K562 (cell line): ENCODE measurements around the gene WRAP53. TPM values are rescaled to one million over a fixed set of nuclear protein-coding genes. Genes with fewer than 3 reads are reported as not detected.

Source experiments
- ARNT ChIP-seq, 2 experiments: fragments of 450-650 bp; IDR thresholded peaks; 2 replicates each; pipeline ENCODE4 v1.6.1; 2016; ENCODE audit warnings: mild to moderate bottlenecking in 1 of 2
- BCOR ChIP-seq: fragments of 450-650 bp; IDR thresholded peaks from 2 replicates; pipeline ENCODE4 v1.6.1; 2016
- BMI1 ChIP-seq: fragments of 150-350 bp; IDR thresholded peaks from 2 replicates; pipeline ENCODE4 v1.6.1; 2014; ENCODE audit warnings: low read length
- CREBBP ChIP-seq: IDR thresholded peaks from one replicate; pipeline ENCODE4 v1.6.1; 2012; ENCODE audit warnings: low read depth, mild to moderate bottlenecking, control low read depth, inconsistent platforms, low read length
- DDX20 ChIP-seq: fragments of 450-650 bp; IDR thresholded peaks from 2 replicates; pipeline ENCODE4 v1.6.1; 2016; ENCODE audit warnings: missing genetic modification characterization, low read depth, mild to moderate bottlenecking, missing compliant biosample characterization, moderate library complexity
- EZH2 ChIP-seq: IDR thresholded peaks from 2 replicates; pipeline ENCODE4 v1.6.1; 2012; ENCODE audit warnings: low read depth, mild to moderate bottlenecking, inconsistent platforms, low read length, borderline replicate concordance
- GATA2 ChIP-seq: sonication (generic); formaldehyde crosslinking; IDR thresholded peaks from 2 replicates; pipeline ENCODE4 v1.4.0; 2020; ENCODE audit warnings: mild to moderate bottlenecking, missing genetic modification reagents
- HSF4 ChIP-seq: fragments of 250-450 bp; sonication (Bioruptor Pico); IDR thresholded peaks from 2 replicates; pipeline ENCODE4 v2.1.2; 2022; ENCODE audit warnings: mild to moderate bottlenecking, moderate library complexity, borderline replicate concordance
- LCOR ChIP-seq: sonication (generic); formaldehyde crosslinking; IDR thresholded peaks from 2 replicates; pipeline ENCODE4 v1.8.0; 2022; ENCODE audit warnings: mild to moderate bottlenecking, missing genetic modification reagents
- MBD2 ChIP-seq: sonication (generic); IDR thresholded peaks from 2 replicates; pipeline ENCODE4 v1.6.1; 2016; ENCODE audit warnings: low read depth, borderline replicate concordance
- MCM7 ChIP-seq, 2 experiments: fragments of 450-650 bp; IDR thresholded peaks; 2 replicates each; pipeline ENCODE4 v1.6.1; 2016 to 2018
- MEF2D ChIP-seq: conservative IDR thresholded peaks from 2 replicates; pipeline ENCODE4 v1.6.1; 2016; ENCODE audit warnings: low read depth, missing genetic modification characterization, missing compliant biosample characterization
- MYBL2 ChIP-seq, 2 experiments: fragments of 450-650 bp in 1 of 2; sonication (generic) in 1 of 2; formaldehyde crosslinking in 1 of 2; IDR thresholded peaks; 2 replicates each; pipeline versions ENCODE4 v1.6.1 to v1.8.1; 2017 to 2022; ENCODE audit warnings: borderline replicate concordance in 1 of 2, inconsistent platforms in 1 of 2, low read depth in 1 of 2, mild to moderate bottlenecking in 1 of 2, missing genetic modification reagents in 1 of 2, moderate library complexity in 1 of 2
- NONO ChIP-seq, 2 experiments: fragments of 200-400 bp in 1 of 2; fragments of 450-650 bp in 1 of 2; formaldehyde crosslinking in 1 of 2; IDR thresholded peaks; 2 replicates each; pipeline ENCODE4 v1.6.1; 2017; ENCODE audit warnings: low read depth in 2 of 2, mild to moderate bottlenecking in 2 of 2, moderate library complexity in 2 of 2, low read length in 1 of 2
- PYGO2 ChIP-seq: fragments of 450-650 bp; IDR thresholded peaks from 2 replicates; pipeline ENCODE4 v1.6.1; 2016; ENCODE audit warnings: mild to moderate bottlenecking, missing genetic modification characterization, moderate library complexity, missing compliant biosample characterization
- SMARCB1 ChIP-seq: IDR thresholded peaks from 2 replicates; pipeline ENCODE4 v1.6.1; 2011; ENCODE audit warnings: improper control_type of control experiment, low read depth; ENCODE audit not compliant: insufficient read length
- VEZF1 ChIP-seq: fragments of 200-800 bp; sonication (Bioruptor generic); IDR thresholded peaks from 2 replicates; pipeline ENCODE4 v1.6.1; 2017; ENCODE audit warnings: missing genetic modification characterization, missing compliant biosample characterization
- ZC3H11A ChIP-seq: IDR thresholded peaks from 2 replicates; pipeline ENCODE4 v1.6.1; 2012; ENCODE audit warnings: low read depth, low read length, improper control_type of control experiment
- ZC3H8 ChIP-seq: fragments of 450-650 bp; IDR thresholded peaks from 2 replicates; pipeline ENCODE4 v1.6.1; 2017
- ZFP30 ChIP-seq: fragments of 250-450 bp; sonication (Bioruptor Pico); IDR thresholded peaks from 2 replicates; pipeline ENCODE4 v1.8.0; 2022; ENCODE audit warnings: moderate library complexity, mild to moderate bottlenecking, inconsistent platforms, borderline replicate concordance
- ZNF140 ChIP-seq: fragments of 250-450 bp; sonication (Bioruptor Pico); IDR thresholded peaks from 2 replicates; pipeline ENCODE4 v1.8.0; 2021; ENCODE audit warnings: moderate library complexity, mild to moderate bottlenecking, inconsistent platforms
- ZNF217 ChIP-seq: sonication (generic); formaldehyde crosslinking; IDR thresholded peaks from 2 replicates; pipeline ENCODE4 v1.8.0; 2022; ENCODE audit warnings: mild to moderate bottlenecking, missing genetic modification reagents
- ZNF253 ChIP-seq: fragments of 250-450 bp; sonication (Bioruptor Pico); conservative IDR thresholded peaks from 2 replicates; pipeline ENCODE4 v1.6.1; 2021; ENCODE audit warnings: mild to moderate bottlenecking
- ZNF507 ChIP-seq: conservative IDR thresholded peaks from 2 replicates; pipeline ENCODE4 v1.6.1; 2017; ENCODE audit warnings: missing genetic modification characterization, missing compliant biosample characterization
- ZNF717 ChIP-seq: fragments of 250-450 bp; sonication (Bioruptor Pico); IDR thresholded peaks from 2 replicates; pipeline ENCODE4 v1.5.0; 2021
- ZNF766 ChIP-seq: fragments of 200-800 bp; sonication (Bioruptor generic); conservative IDR thresholded peaks from 2 replicates; pipeline ENCODE4 v1.6.1; 2016; ENCODE audit warnings: missing genetic modification characterization, missing compliant biosample characterization
- polyA plus RNA-seq, 8 experiments: library from polyadenylated mRNA; depleted of rRNA in 4 of 8; stranded (reverse) in 5 of 8; unstranded in 3 of 8; fragments of >200 nt; fragmentation: Nextera tagmentation in 2 of 8; fragmentation: Illumina TruSeq in 1 of 8; extraction: Ambion mirVana in 2 of 8; extraction: Trizol in 1 of 8; gene quantifications; 2 replicates each; pipeline versions ENCODE4 v1.2.1 to v1.2.3, GENCODE V29; 2011 to 2014; ENCODE audit warnings: inconsistent platforms in 1 of 8, missing spikeins in 1 of 8
- total RNA-seq, 7 experiments: library from RNA; depleted of rRNA in 6 of 7; stranded (reverse); fragments of >200 nt in 6 of 7; fragmentation: Illumina TruSeq in 2 of 7; extraction: Trizol in 2 of 7; gene quantifications; 2 replicates each; pipeline versions ENCODE4 v1.2.1 to v1.2.3, GENCODE V29; 2011 to 2021; ENCODE audit warnings: low replicate concordance in 1 of 7
- TF ChIP-seq, protein P1 (sequence below), 2 experiments: fragments of 450-650 bp; IDR thresholded peaks; 2 replicates each; pipeline ENCODE4 v1.6.1; 2016
- TF ChIP-seq, protein P2 (sequence below): fragments of 450-650 bp; formaldehyde crosslinking; IDR thresholded peaks from 2 replicates; pipeline ENCODE4 v1.4.0; 2020; ENCODE audit warnings: mild to moderate bottlenecking, moderate library complexity

Gene WRAP53
- total and polyA plus RNA-seq, 9 of the 15 experiments (the other 6 are each of a cell fraction or from before 2014, with no cell fraction given), result 0.72 to 18.2 (median 13.4) TPM

DNA sequence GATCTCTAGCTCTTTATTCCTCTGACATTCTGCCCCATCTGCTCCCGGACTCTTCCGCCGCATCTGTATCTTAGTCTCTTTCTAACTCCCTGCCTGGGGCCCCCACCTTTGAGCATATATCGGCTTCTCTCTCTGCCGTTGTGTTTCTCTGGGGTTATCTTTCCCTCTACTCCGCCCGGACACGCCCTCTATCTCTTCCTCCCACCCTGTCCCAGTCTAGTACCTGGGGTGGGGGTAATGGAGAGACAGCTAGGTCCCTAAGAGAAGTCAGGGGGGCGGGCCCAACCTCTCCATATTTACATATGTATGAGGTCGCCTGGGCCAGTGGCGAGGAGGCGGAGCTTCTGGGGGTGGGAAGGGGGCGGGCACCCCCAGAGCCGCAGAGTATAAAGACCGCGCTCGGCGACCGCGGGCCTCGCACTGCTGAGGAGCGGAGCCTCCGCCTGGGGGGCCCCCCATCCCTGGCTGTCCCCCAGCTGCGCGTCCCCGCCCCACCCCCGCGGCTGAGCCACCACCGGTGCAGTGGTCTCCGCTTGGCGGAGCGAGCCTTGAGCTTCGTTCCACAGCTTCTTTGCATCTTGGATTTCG, 37.7 kb upstream of the WRAP53 start, which contains the start of gene ATP1B2 (continued):
- TF ChIP-seq, protein P1, sequence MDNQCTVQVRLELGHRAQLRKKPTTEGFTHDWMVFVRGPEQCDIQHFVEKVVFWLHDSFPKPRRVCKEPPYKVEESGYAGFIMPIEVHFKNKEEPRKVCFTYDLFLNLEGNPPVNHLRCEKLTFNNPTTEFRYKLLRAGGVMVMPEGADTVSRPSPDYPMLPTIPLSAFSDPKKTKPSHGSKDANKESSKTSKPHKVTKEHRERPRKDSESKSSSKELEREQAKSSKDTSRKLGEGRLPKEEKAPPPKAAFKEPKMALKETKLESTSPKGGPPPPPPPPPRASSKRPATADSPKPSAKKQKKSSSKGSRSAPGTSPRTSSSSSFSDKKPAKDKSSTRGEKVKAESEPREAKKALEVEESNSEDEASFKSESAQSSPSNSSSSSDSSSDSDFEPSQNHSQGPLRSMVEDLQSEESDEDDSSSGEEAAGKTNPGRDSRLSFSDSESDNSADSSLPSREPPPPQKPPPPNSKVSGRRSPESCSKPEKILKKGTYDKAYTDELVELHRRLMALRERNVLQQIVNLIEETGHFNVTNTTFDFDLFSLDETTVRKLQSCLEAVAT (IDR thresholded peaks at IDR 0.05), result no peak
- TF ChIP-seq ZNF217 (no peak), MEF2D (tag) (no peak), ZNF717 (CRISPR knock-in tag) (no peak), ZNF253 (CRISPR knock-in tag) (no peak), VEZF1 (CRISPR knock-in tag) (peak; percentile 60), GATA2 (CRISPR knock-in tag) (no peak), ZNF766 (CRISPR knock-in tag) (no peak), ZC3H8 (no peak), ZNF140 (no peak), MCM7 (IDR thresholded peaks at IDR 0.05) (no peak), ZC3H11A (no peak), ZNF507 (tag) (no peak), HSF4 (CRISPR knock-in tag) (no peak), MBD2 (0 out of 2 replicates have a peak, but pooled peaks have one; percentile 18), EZH2 (no peak), BCOR (no peak), ZFP30 (CRISPR knock-in tag) (no peak), MYBL2 (IDR thresholded peaks at IDR 0.05; ENCODE audit: low read depth) (no peak), MYBL2 (CRISPR knock-in tag; IDR thresholded peaks at IDR 0.05; ENCODE audit: borderline replicate concordance) (no peak), CREBBP (no peak), PYGO2 (tag) (no peak), BMI1 (no peak), LCOR (CRISPR knock-in tag) (no peak), ARNT (IDR thresholded peaks at IDR 0.05) (no peak), SMARCB1 (no peak), DDX20 (tag) (no peak), NONO (IDR thresholded peaks at IDR 0.05; ENCODE audit: low read depth in 2 of 2, low read length in 1 of 2) (peak in 1 of 2 experiments; percentile 51; a peak in 1 of 4 replicates)
- TF ChIP-seq, protein P2, sequence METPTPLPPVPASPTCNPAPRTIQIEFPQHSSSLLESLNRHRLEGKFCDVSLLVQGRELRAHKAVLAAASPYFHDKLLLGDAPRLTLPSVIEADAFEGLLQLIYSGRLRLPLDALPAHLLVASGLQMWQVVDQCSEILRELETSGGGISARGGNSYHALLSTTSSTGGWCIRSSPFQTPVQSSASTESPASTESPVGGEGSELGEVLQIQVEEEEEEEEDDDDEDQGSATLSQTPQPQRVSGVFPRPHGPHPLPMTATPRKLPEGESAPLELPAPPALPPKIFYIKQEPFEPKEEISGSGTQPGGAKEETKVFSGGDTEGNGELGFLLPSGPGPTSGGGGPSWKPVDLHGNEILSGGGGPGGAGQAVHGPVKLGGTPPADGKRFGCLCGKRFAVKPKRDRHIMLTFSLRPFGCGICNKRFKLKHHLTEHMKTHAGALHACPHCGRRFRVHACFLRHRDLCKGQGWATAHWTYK, result no peak
